A549 (cell line): ENCODE data around the gene TRIM56. TPM values are rescaled to one million over a fixed set of nuclear protein-coding genes. Genes with fewer than 3 reads are reported as not detected.
A peak's percentile ranks its signal among the peaks of the same experiment; 100 is the strongest.

ENCODE experiments used
- ATAC-seq, 2 experiments: fragments of 200-7000 bp in 1 of 2; fragments of >200 bp in 1 of 2; cut with Nextera tagmentation in 1 of 2; cut with Tn5 transposase in 1 of 2; 3 replicates each; pipeline versions ENCODE4 v1.8.0 to v1.9.1; 2018 to 2020; ENCODE audit warnings: mild to moderate bottlenecking in 1 of 2, moderate library complexity in 1 of 2
- CTCF ChIA-PET: fragments of 300-600 bp; sonication (Branson Sonifier 250); formaldehyde crosslinking; extraction: SDS; loops from one replicate; lab custom pipeline; 2021; ENCODE audit warnings: antibody characterized with exemption, inconsistent platforms; lab: Yijun Ruan, JAX
- POLR2A ChIA-PET: fragments of 350-600 bp; formaldehyde crosslinking; extraction: SDS; loops from one replicate; lab custom pipeline; 2021; ENCODE audit warnings: antibody characterized with exemption, inconsistent platforms; lab: Yijun Ruan, JAX
- DNase-seq, 2 experiments: peaks; one replicate each; pipeline versions ENCODE4 v3.0.0 to v3.0.0-alpha.2; 2011 to 2016; ENCODE audit warnings: low read depth in 1 of 2, low spot score in 1 of 2
- FAIRE-seq: peaks from 2 replicates; lab custom pipeline; 2011; peaks lifted over from hg19 to GRCh38; lab: Jason Lieb, UNC
- H3K27ac ChIP-seq, 2 experiments: fragments of >200 bp; sonication (Bioruptor Twin); formaldehyde crosslinking; 3 replicates each; pipeline ENCODE4 v1.5.1; 2016 to 2017
- H3K4me1 ChIP-seq: fragments of >200 bp; sonication (Bioruptor Twin); formaldehyde crosslinking; 3 replicates; pipeline ENCODE4 v1.6.1; 2016
- H3K4me2 ChIP-seq: fragments of >200 bp; sonication (Bioruptor Twin); formaldehyde crosslinking; 3 replicates; pipeline ENCODE4 v1.6.1; 2016
- H3K4me3 ChIP-seq: fragments of >200 bp; sonication (Bioruptor Twin); formaldehyde crosslinking; 3 replicates; pipeline ENCODE4 v1.5.1; 2016
- H3K9me3 ChIP-seq: fragments of >200 bp; sonication (Bioruptor Twin); formaldehyde crosslinking; 3 replicates; pipeline ENCODE4 v1.6.1; 2016
- BCL3 ChIP-seq: fragments of >200 bp; sonication (Bioruptor Twin); formaldehyde crosslinking; IDR thresholded peaks from 3 replicates; pipeline ENCODE4 v1.6.1; 2016
- BHLHE40 ChIP-seq: IDR thresholded peaks from 2 replicates; pipeline ENCODE4 v1.6.1; 2012; ENCODE audit warnings: low read depth, low read length, inconsistent platforms
- CEBPB ChIP-seq, 2 experiments: fragments of >200 bp in 1 of 2; sonication (Bioruptor Twin) in 1 of 2; formaldehyde crosslinking in 1 of 2; IDR thresholded peaks; 2 replicates each; pipeline ENCODE4 v1.6.1; 2012 to 2016
- CHD4 ChIP-seq: fragments of 200-600 bp; sonication (generic); IDR thresholded peaks from 2 replicates; pipeline ENCODE4 v1.6.1; 2016; ENCODE audit warnings: antibody characterized with exemption, mild to moderate bottlenecking, borderline replicate concordance
- E2F6 ChIP-seq: IDR thresholded peaks from 2 replicates; pipeline ENCODE4 v1.6.1; 2012; ENCODE audit warnings: low read depth, borderline replicate concordance
- ELK1 ChIP-seq: fragments of 150-350 bp; IDR thresholded peaks from 2 replicates; pipeline ENCODE4 v1.6.1; 2014; ENCODE audit warnings: low read depth, mild to moderate bottlenecking, low read length
- EP300 ChIP-seq, 2 experiments: fragments of >200 bp; sonication (Bioruptor Twin); formaldehyde crosslinking; IDR thresholded peaks; 2 replicates in 1 of 2; 3 replicates in 1 of 2; pipeline ENCODE4 v1.6.1; 2016 to 2017
- FOSB ChIP-seq: fragments of 250-450 bp; sonication (Bioruptor Pico); IDR thresholded peaks from 2 replicates; pipeline ENCODE4 v1.5.0; 2020; ENCODE audit warnings: mild to moderate bottlenecking, moderate library complexity
- FOXS1 ChIP-seq: fragments of 250-450 bp; sonication (Bioruptor Pico); IDR thresholded peaks from 2 replicates; pipeline ENCODE4 v1.5.0; 2020; ENCODE audit warnings: mild to moderate bottlenecking, moderate library complexity
- HOXA7 ChIP-seq: fragments of 250-450 bp; sonication (Bioruptor Pico); IDR thresholded peaks from 2 replicates; pipeline ENCODE4 v1.5.0; 2020; ENCODE audit warnings: mild to moderate bottlenecking, moderate library complexity
- HOXB5 ChIP-seq: fragments of 250-450 bp; sonication (Bioruptor Pico); IDR thresholded peaks from 2 replicates; pipeline ENCODE4 v1.5.0; 2020; ENCODE audit warnings: mild to moderate bottlenecking, moderate library complexity
- JUN ChIP-seq, 2 experiments: fragments of >200 bp; sonication (Bioruptor Twin); formaldehyde crosslinking; IDR thresholded peaks; 2 replicates in 1 of 2; 3 replicates in 1 of 2; pipeline ENCODE4 v1.6.1; 2016 to 2017
- MAFK ChIP-seq: fragments of 450-650 bp; IDR thresholded peaks from 2 replicates; pipeline ENCODE4 v1.6.1; 2014; ENCODE audit not compliant: partially characterized antibody
- MAX ChIP-seq: IDR thresholded peaks from 2 replicates; pipeline ENCODE4 v1.6.1; 2012
- MAZ ChIP-seq: fragments of 150-350 bp; IDR thresholded peaks from 2 replicates; pipeline ENCODE4 v1.6.1; 2014; ENCODE audit warnings: antibody characterized with exemption, low read depth, low read length, borderline replicate concordance
- NPAS2 ChIP-seq: fragments of 250-450 bp; sonication (Bioruptor Pico); IDR thresholded peaks from 2 replicates; pipeline ENCODE4 v1.8.0; 2022; ENCODE audit warnings: mild to moderate bottlenecking, moderate library complexity, borderline replicate concordance
- NR3C1 ChIP-seq: fragments of >200 bp; sonication (Bioruptor Twin); formaldehyde crosslinking; IDR thresholded peaks from 3 replicates; pipeline ENCODE4 v1.6.1; 2017
- PHF8 ChIP-seq: fragments of 200-600 bp; sonication (generic); IDR thresholded peaks from 2 replicates; pipeline ENCODE4 v1.6.1; 2016; ENCODE audit warnings: low read depth, mild to moderate bottlenecking, antibody characterized with exemption, moderate library complexity, borderline replicate concordance
- POLR2A ChIP-seq: IDR thresholded peaks from 2 replicates; pipeline ENCODE4 v1.6.1; 2012; ENCODE audit warnings: mild to moderate bottlenecking, low read length
- RAD21 ChIP-seq, 2 experiments: fragments of >200 bp in 1 of 2; sonication (Bioruptor Twin) in 1 of 2; formaldehyde crosslinking in 1 of 2; IDR thresholded peaks in 1 of 2; conservative IDR thresholded peaks in 1 of 2; 2 replicates in 1 of 2; 3 replicates in 1 of 2; pipeline ENCODE4 v1.6.1; 2012 to 2018; ENCODE audit warnings: inconsistent platforms in 1 of 2
- RARB ChIP-seq: fragments of 250-450 bp; sonication (Bioruptor Pico); IDR thresholded peaks from 2 replicates; pipeline ENCODE4 v1.8.0; 2021; ENCODE audit warnings: mild to moderate bottlenecking, moderate library complexity
- RCOR1 ChIP-seq: fragments of 150-350 bp; IDR thresholded peaks from 2 replicates; pipeline ENCODE4 v1.6.1; 2014; ENCODE audit warnings: antibody characterized with exemption, low read length, low read depth
- RFX5 ChIP-seq: fragments of 450-650 bp; IDR thresholded peaks from 2 replicates; pipeline ENCODE4 v1.7.1; 2014; ENCODE audit warnings: antibody characterized with exemption, mild to moderate bottlenecking, moderate library complexity
- SMC3 ChIP-seq: fragments of >200 bp; sonication (Bioruptor Twin); formaldehyde crosslinking; IDR thresholded peaks from 3 replicates; pipeline ENCODE4 v1.6.1; 2018; ENCODE audit warnings: inconsistent platforms
- SREBF2 ChIP-seq: fragments of 450-650 bp; IDR thresholded peaks from 2 replicates; pipeline ENCODE4 v1.6.1; 2014; ENCODE audit warnings: mild to moderate bottlenecking, moderate library complexity
- USF2 ChIP-seq: fragments of 450-650 bp; IDR thresholded peaks from 2 replicates; pipeline ENCODE4 v1.6.1; 2014; ENCODE audit warnings: antibody characterized with exemption
- ZNF302 ChIP-seq: fragments of 250-450 bp; sonication (Bioruptor Pico); IDR thresholded peaks from 2 replicates; pipeline ENCODE4 v1.9.0; 2021; ENCODE audit warnings: inconsistent platforms, mild to moderate bottlenecking, moderate library complexity
- WGBS: methylation state at CpG from one replicate; pipeline ENCODE4 v1.1.6; 2017; ENCODE audit errors: missing lambda C conversion rate; 5-methylcytosine and 5-hydroxymethylcytosine counted together
- polyA minus RNA-seq: library from RNA; depleted of rRNA, polyadenylated mRNA; stranded (reverse); fragments of >200 nt; gene quantifications from 2 replicates; pipeline ENCODE4 v1.2.3, GENCODE V29; 2011; rRNA and poly(A)+ RNA removed
- polyA plus RNA-seq, 4 experiments: library from polyadenylated mRNA; depleted of rRNA in 3 of 4; stranded (reverse); fragments of >200 nt; fragmentation: RNase III in 1 of 4; extraction: RNeasy Plus Mini Kit Qiagen cat#74134 plus additional on column Dnase treatment in 1 of 4; gene quantifications; 2 replicates in 3 of 4; 3 replicates in 1 of 4; pipeline ENCODE4 v1.2.3, GENCODE V29; 2011 to 2017

Gene TRIM56, protein sequence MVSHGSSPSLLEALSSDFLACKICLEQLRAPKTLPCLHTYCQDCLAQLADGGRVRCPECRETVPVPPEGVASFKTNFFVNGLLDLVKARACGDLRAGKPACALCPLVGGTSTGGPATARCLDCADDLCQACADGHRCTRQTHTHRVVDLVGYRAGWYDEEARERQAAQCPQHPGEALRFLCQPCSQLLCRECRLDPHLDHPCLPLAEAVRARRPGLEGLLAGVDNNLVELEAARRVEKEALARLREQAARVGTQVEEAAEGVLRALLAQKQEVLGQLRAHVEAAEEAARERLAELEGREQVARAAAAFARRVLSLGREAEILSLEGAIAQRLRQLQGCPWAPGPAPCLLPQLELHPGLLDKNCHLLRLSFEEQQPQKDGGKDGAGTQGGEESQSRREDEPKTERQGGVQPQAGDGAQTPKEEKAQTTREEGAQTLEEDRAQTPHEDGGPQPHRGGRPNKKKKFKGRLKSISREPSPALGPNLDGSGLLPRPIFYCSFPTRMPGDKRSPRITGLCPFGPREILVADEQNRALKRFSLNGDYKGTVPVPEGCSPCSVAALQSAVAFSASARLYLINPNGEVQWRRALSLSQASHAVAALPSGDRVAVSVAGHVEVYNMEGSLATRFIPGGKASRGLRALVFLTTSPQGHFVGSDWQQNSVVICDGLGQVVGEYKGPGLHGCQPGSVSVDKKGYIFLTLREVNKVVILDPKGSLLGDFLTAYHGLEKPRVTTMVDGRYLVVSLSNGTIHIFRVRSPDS
- 3.9 and 5.2 TPM in 2 replicates for polyA plus RNA-seq (2011; rRNA removed)
- 3.2 and 4.2 TPM in 2 replicates for polyA plus RNA-seq (2012; cell fraction: cytosol; rRNA removed)
- polyA plus RNA-seq (2012; cell fraction: nucleus; rRNA removed) = 8.2 and 9.8 TPM in 2 replicates
- 15.6 to 17.8 TPM (median 16.5 TPM) in 3 replicates for polyA plus RNA-seq (2017; fragmentation: RNase III; extraction: RNeasy Plus Mini Kit Qiagen cat#74134 plus additional on column Dnase treatment)
- polyA minus RNA-seq = 8.1 and 14.2 TPM in 2 replicates

DNA sequence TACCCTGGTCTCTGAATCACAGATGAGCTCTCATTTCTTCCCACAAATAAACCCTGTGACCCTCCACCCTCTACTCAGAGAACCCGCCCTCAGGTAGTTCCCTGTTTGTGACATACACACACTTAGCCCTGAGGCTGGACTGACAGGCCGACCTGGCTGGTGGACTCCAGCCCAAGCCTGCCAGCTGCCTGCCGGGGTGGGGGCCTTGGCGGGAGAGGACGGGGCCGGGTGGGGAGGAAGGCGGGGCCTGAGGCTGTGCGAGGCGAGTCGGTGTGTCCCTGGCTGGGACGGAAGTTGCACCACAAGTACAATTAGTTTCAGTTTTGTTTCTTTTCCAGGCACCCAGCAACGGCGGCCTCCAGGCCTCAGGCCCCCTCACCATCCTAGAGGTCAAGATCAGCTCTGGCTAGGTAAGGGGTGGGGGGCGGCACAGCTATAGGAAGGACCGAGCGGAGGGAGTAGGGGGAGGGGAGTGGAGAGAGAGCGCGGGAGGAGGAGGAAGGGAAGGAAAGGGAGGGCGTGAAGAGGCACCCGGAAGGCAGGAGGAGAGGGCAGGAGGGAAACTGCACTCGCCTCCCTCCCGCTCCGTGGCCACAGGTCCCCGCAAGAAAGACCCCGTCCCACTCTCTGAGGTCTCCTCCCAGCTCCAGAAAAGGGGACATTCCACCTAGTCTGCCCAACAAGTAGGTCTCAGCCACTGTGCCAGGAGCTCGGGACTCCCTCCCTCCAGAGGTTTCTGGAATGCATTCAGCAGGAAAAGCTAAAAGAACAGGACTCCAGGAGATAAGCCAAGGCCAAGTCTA lies at the start of gene TRIM56:
Gene TRIM56 (plus strand): TSS at position 320 of the 803 bp plus-strand sequence. CDS start 1,832 bp downstream, outside the sequence.
- CTCF ChIA-PET = interaction anchor here (0.7 to 5.7 kb wide), 12 partner anchors 8 to 233 kb away, joined by 3 to 35 read pairs (median 5); partner anchors contain the start of genes ACHE and SLC12A9
- H3K4me2 ChIP-seq = peak within 1 kb of the TSS; percentile 83
- WGBS = 2% methylated on average over 12 of the region's 26 CpGs
- peaks cover 16% of the 10 kb centered on the region for H3K4me1 ChIP-seq
- peak; percentile 90 to 92 for ATAC-seq
- H3K27ac ChIP-seq = peak within 1 kb of the TSS; percentile 86 to 96
- no peak for FAIRE-seq
- peak within 1 kb of the TSS; percentile 55 for H3K4me3 ChIP-seq
- POLR2A ChIA-PET = interaction anchor here (0.5 to 1.8 kb wide), 16 partner anchors 13 to 296 kb away, joined by 3 to 11 read pairs (median 3); partner anchors contain the start of genes PLOD3, SERPINE1, SRRT and UFSP1
- 0 out of 3 replicates have a peak, but pooled peaks cover 3% of the 10 kb centered on the region for H3K9me3 ChIP-seq
- TF ChIP-seq JUN (IDR thresholded peaks at IDR 0.05) (peak; percentile 57 to 78; a peak in 4 of 5 replicates), PHF8 (peak; percentile 69), SMC3 (peak; percentile 15; the same call in 1 of the 3 replicates), HOXA7 (CRISPR knock-in tag) (no peak), POLR2A (peak; percentile 65), NR3C1 (no peak), ZNF302 (CRISPR knock-in tag) (no peak), MAX (peak; percentile 70), E2F6 (peak; percentile 70; the same call in 1 of the 2 replicates), BCL3 (peak; percentile 79; the same call in 1 of the 3 replicates), MAZ (peak; percentile 53; the same call in 1 of the 2 replicates), CEBPB (IDR thresholded peaks at IDR 0.05) (peak in 1 of 2 experiments; percentile 67; a peak in 2 of 4 replicates), HOXB5 (no peak)
- DNase-seq = peak; percentile 84 to 89

- no peaks in the 10 kb centered on the region for H3K4me1 ChIP-seq
- ATAC-seq (no peak), FAIRE-seq (no peak), DNase-seq (no peak)
- H3K9me3 ChIP-seq = peaks cover 11% of the 10 kb centered on the region; the same call in 1 of the 3 replicates
- ChIA-PET POLR2A (no interaction called here), CTCF (no interaction called here)
- no peak overlapping the region for H3K4me3 ChIP-seq
- H3K4me2 ChIP-seq = no peak overlapping the region
- TF ChIP-seq MAFK = no peak
- no peak for TF ChIP-seq CHD4
- no peak for TF ChIP-seq POLR2A
- TF ChIP-seq RAD21 (conservative IDR thresholded peaks at IDR 0.05 in 1 of 2, IDR thresholded peaks at IDR 0.05 in 1 of 2) = no peak
- TF ChIP-seq EP300 (IDR thresholded peaks at IDR 0.05) = no peak
- no peak for TF ChIP-seq RCOR1
- TF ChIP-seq NR3C1 = no peak
- no peak for TF ChIP-seq FOXS1
- no peak for TF ChIP-seq FOSB
- no peak for TF ChIP-seq USF2
- no peak for TF ChIP-seq BHLHE40
- no peak for TF ChIP-seq RFX5
- TF ChIP-seq RARB (CRISPR knock-in tag) = no peak
- TF ChIP-seq SREBF2 = no peak
- no peak for TF ChIP-seq CEBPB (IDR thresholded peaks at IDR 0.05)
- TF ChIP-seq NPAS2 (CRISPR knock-in tag) = no peak
- no peak for TF ChIP-seq ELK1
- H3K27ac ChIP-seq = no peak overlapping the region
- WGBS = 5% methylated on average over 4 of the region's 4 CpGs
Observed at GRCh38 chr7:101035941-101036340, 49.3 kb upstream of the TRIM56 start.
